Aorta (tissue), 5 donors: Measurements from ENCODE around the gene ELAC1. TPM values are rescaled to one million over a fixed set of nuclear protein-coding genes. Genes with fewer than 3 reads are reported as not detected.
"Not testable (repeated sequence)": the region's sequence is repeated elsewhere in the genome, so short reads cannot be mapped to it uniquely, and the experiment has no call there.

Experiments used
- ATAC-seq: fragments of 200-7000 bp; cut with Tn5 transposase; one replicate; pipeline ENCODE4 v1.9.1; 2022; ENCODE audit warnings: moderate library complexity; ENCODE audit not compliant: low FRiP score
- DNase-seq, 2 donors: peaks; one replicate each; pipeline ENCODE4 v3.0.0-alpha.2; 2020
- H3K27ac ChIP-seq, 2 donors: one replicate each; pipeline ENCODE4 v1.5.1; 2013; ENCODE audit warnings: low read length in 2 of 2, mild to moderate bottlenecking in 2 of 2, moderate library complexity in 2 of 2, control low read depth in 1 of 2, inconsistent platforms in 1 of 2, low read depth in 1 of 2
- H3K27me3 ChIP-seq, 2 donors: one replicate each; pipeline ENCODE4 v1.6.1; 2013; ENCODE audit warnings: control low read depth in 1 of 2, low read length in 1 of 2, mild to moderate bottlenecking in 1 of 2, moderate library complexity in 1 of 2; ENCODE audit not compliant: insufficient read depth in 2 of 2, control insufficient read depth in 1 of 2
- H3K36me3 ChIP-seq, 2 donors: one replicate each; pipeline ENCODE4 v1.6.1; 2013; ENCODE audit warnings: control low read depth in 1 of 2, low read length in 1 of 2, mild to moderate bottlenecking in 1 of 2; ENCODE audit not compliant: insufficient read depth in 2 of 2, control insufficient read depth in 1 of 2
- H3K4me1 ChIP-seq, 2 donors: one replicate each; pipeline ENCODE4 v1.6.1; 2013; ENCODE audit warnings: low read length in 2 of 2, control low read depth in 1 of 2, mild to moderate bottlenecking in 1 of 2, moderate library complexity in 1 of 2; ENCODE audit not compliant: insufficient read depth in 2 of 2, control insufficient read depth in 1 of 2
- H3K4me3 ChIP-seq, 2 donors: one replicate each; pipeline ENCODE4 v1.5.1; 2013; ENCODE audit warnings: low read length in 2 of 2, control low read depth in 1 of 2, mild to moderate bottlenecking in 1 of 2
- H3K9me3 ChIP-seq: one replicate; pipeline ENCODE4 v1.6.1; 2013; ENCODE audit warnings: mild to moderate bottlenecking, low read length; ENCODE audit not compliant: control insufficient read depth
- WGBS, 2 donors: extraction: QIAGEN DNeasy Blood & Tissue Kit; methylation state at CpG; one replicate each; pipeline ENCODE4 v1.1.7; 2013; 5-methylcytosine and 5-hydroxymethylcytosine counted together
- intact Hi-C, 2 donors: fragments of 100-400 bp; cut with DNase I; formaldehyde crosslinking; loops; one replicate each; pipeline versions ENCODE4 v1.14.2 to v1.15.0; 2022
- polyA plus RNA-seq, 2 donors: library from polyadenylated mRNA; stranded (reverse); fragments of 200-250 nt; gene quantifications; one replicate each; pipeline ENCODE4 v1.2.3, GENCODE V29; 2013
- total RNA-seq, 2 donors: library from RNA; stranded (reverse); fragmentation: NEBNext Ultra II Directional; extraction: Animal tissue kit (Norgen Biotek cat#: 25700); gene quantifications; one replicate each; pipeline ENCODE4 v1.2.1, GENCODE V29; 2021
- donor health status: healthy with polysubstance abuse.
- donor health status: Bipolar disorder and iron deficiency.
- donor health status: DM: no; HTN: no; CAD: no.
- donor health status: DM: no; HTN: no; CAD: no.
- donor health status: DM: yes; HTN: yes; CAD: no.

ELAC1 gene
- total and polyA plus RNA-seq, 4 donors, result 5.1 to 9.4 (median 8.1) TPM

DNA sequence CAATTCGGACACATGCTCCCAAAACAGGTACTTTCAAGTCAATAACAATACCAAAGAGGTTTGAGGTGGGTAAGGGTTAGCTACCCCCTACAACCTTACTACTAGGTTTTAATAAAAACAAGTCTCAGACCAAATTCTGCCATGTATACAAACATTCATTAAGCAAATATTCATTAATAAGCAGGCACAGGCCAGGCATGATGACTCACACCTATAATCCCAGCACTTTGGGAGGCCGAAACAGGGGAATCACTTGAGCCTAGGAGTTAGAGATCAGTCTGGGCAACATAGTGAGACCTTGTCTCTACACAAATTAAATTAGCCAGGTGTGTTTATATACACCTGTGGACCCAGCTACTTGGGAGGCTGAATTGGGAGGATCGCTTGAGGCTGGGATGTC is 11.7 kb upstream of the ELAC1 start:
- Histone ChIP-seq H3K9me3 (no peaks in the 10 kb centered on the region), H3K36me3 (no peaks in the 10 kb centered on the region), H3K4me1 (no peaks in the 10 kb centered on the region), H3K27me3 (no peaks in the 10 kb centered on the region), H3K27ac (no peak overlapping the region), H3K4me3 (no peak overlapping the region)
- WGBS, 2 donors, result 96 to 98% methylated on average over 3 of the region's 3 CpGs
- intact Hi-C loops, result no loop called here
- no peak for ATAC-seq
- DNase-seq, result no peak

DNA sequence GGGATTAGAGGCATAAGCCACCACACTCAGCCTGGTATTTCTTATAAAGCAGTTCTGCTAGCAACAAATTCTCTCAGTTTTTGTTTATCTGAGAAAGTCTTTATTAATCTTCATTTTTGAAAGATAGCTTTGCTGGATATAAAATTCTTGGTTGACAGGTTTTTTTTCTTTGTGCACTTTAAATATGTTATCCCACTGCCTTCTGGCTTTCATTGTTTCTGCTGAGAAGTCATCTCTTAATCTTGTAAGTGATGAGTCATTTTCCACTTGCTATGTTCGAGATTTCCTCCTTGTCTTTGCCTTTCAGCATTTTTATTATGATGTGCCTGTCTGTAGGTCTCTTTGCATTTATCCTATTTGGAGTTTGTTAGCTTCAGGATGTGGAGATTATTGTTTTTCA is 5.9 kb upstream of the ELAC1 start:
- 73 to 77% methylated on average over 1 of the region's 1 CpG for WGBS, 2 donors
- Histone ChIP-seq H3K4me1 (no peaks in the 10 kb centered on the region), H3K36me3 (no peaks in the 10 kb centered on the region), H3K27ac (no peak overlapping the region), H3K4me3 (no peak overlapping the region), H3K27me3 (no peaks in the 10 kb centered on the region), H3K9me3 (no peaks in the 10 kb centered on the region)
- no peak for DNase-seq
- intact Hi-C loops, result no loop called here
- ATAC-seq, result no peak

- no peak overlapping the region for H3K27ac ChIP-seq
- no peaks in the 10 kb centered on the region for H3K27me3 ChIP-seq
- intact Hi-C loops, result loop anchor here (5.0 kb wide), 2 partner anchors 63 to 83 kb away; partner anchors contain the start of gene SMAD4 (in 1 of the 2)
- 81 to 85% methylated on average over 5 of the region's 5 CpGs for WGBS, 2 donors
- no peaks in the 10 kb centered on the region for H3K9me3 ChIP-seq
- H3K36me3 ChIP-seq, result no peaks in the 10 kb centered on the region
- ATAC-seq (no peak), DNase-seq (no peak)
- no peak overlapping the region for H3K4me3 ChIP-seq
- peaks cover 0 to 7% of the 10 kb centered on the region in 2 donors for H3K4me1 ChIP-seq
These were observed 1.6 kb downstream of the ELAC1 start for GRCh38 chr18:50969448-50969847.

DNA sequence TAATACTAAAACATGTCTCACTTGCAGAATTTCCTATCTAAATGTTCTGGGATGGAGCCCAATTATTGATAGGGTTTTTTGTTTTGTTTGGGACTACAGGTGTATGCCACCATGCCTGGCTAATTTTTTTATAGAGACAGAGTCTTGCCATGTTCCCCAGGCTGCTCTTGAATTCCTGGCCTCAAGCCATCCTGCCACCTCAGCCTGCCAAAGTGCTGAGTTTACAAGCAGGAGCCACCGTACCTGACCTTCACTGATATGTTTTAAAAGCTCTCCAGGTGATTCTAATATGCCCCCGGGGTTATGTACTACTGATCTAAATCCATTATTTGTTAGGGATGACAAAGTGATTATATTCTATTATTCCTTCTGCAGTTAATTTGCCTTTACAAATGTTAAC is 2.2 kb downstream of the ELAC1 start:
- DNase-seq (no peak), ATAC-seq (no peak)
- intact Hi-C loops, result no loop called here
- Histone ChIP-seq H3K4me3 (no peak overlapping the region), H3K4me1 (peaks cover 0 to 7% of the 10 kb centered on the region in 2 donors), H3K27me3 (no peaks in the 10 kb centered on the region), H3K36me3 (peaks cover 0 to 2% of the 10 kb centered on the region in 2 donors), H3K9me3 (no peaks in the 10 kb centered on the region), H3K27ac (no peak overlapping the region)
- WGBS, 2 donors, result 35 to 44% methylated on average over 2 of the region's 2 CpGs

GRCh38 chr18:50972404-50972803 is 4.6 kb downstream of the ELAC1 start:
- ATAC-seq, intact Hi-C loops, H3K9me3 ChIP-seq, DNase-seq, H3K4me3 ChIP-seq, H3K4me1 ChIP-seq, H3K27me3 ChIP-seq, H3K36me3 ChIP-seq, H3K27ac ChIP-seq: not testable (repeated sequence)
- 77 to 85% methylated on average over 5 of the region's 5 CpGs for WGBS, 2 donors

DNA sequence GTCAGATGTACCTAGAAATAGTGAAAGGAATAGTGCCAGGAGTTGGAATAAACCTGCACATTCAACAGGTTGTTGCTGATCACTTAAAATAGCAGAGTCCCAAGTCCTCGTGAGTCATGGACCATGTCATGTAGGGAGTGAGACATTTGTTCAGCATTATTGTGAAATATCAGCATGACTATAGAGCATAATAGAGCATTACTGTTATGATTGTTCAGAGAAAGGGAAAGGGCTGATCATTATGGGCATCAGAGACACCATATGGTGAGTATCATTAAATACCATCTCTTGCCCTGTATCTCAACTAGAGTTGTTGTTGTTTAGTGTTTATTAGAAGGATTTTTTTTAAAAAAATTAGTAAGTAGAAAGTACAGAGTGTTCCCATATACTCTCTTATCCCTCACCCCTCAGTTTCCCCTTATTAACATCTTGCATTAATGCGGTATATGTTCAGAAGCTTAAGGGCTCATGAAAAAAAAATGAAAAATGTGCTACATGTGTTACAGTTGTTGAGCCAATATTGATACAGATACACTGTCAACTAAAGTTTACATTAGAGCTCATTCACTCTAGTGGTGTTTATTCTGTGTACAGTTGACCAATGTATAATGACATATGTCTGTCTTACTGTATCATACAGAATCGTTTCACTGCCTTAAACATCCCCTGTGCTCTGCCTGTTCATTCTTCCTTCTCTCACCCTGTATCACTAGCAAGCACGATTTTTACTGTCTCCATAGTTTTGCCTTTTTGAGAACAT is 5.7 kb downstream of the ELAC1 start:
- no peak for DNase-seq
- ATAC-seq, result no peak
- Histone ChIP-seq H3K4me1 (peaks cover 0 to 7% of the 10 kb centered on the region in 2 donors), H3K27ac (no peak overlapping the region), H3K36me3 (peaks cover 0 to 4% of the 10 kb centered on the region in 2 donors), H3K4me3 (no peak overlapping the region), H3K9me3 (no peaks in the 10 kb centered on the region), H3K27me3 (no peaks in the 10 kb centered on the region)
- intact Hi-C loops, result no loop called here
- 78 to 82% methylated on average over 4 of the region's 4 CpGs for WGBS, 2 donors

- ATAC-seq (no peak), DNase-seq (no peak)
- no peak overlapping the region for H3K4me3 ChIP-seq
- no peaks in the 10 kb centered on the region for H3K4me1 ChIP-seq
- no peak overlapping the region for H3K27ac ChIP-seq
- H3K9me3 ChIP-seq, result no peaks in the 10 kb centered on the region
- H3K27me3 ChIP-seq, result no peaks in the 10 kb centered on the region
- 81 to 95% methylated on average over 5 of the region's 5 CpGs for WGBS, 2 donors
- intact Hi-C loops, result no loop called here
- H3K36me3 ChIP-seq, result peaks cover 0 to 7% of the 10 kb centered on the region in 2 donors
These were observed 9.4 kb downstream of the ELAC1 start for GRCh38 chr18:50977037-50977760.

DNA sequence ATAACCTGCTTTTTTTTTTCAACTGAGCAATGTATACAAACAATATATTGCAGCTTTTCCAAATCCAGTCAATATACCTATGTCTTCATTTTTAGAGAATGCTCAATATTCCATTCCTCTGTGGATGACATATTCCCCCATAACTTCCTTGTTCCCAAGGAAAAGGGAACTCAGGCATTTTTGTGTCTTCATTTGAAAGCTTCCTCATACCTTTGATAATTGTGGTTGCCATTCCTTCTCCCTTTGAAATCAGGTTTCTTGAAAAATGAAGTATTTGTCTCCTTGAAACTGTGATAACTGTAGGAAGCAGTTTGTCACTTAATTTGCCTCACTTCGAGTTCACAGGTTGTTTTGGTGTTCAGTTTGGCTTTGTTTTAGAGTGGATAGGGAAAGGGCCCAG is 13.5 kb downstream of the ELAC1 start:
- H3K36me3 ChIP-seq, result peaks cover 3 to 4% of the 10 kb centered on the region in 2 donors
- intact Hi-C loops, result no loop called here

More for the DNA sequence above, 13.5 kb downstream of the ELAC1 start:
- H3K27me3 ChIP-seq, result no peaks in the 10 kb centered on the region
- H3K4me3 ChIP-seq, result no peak overlapping the region
- H3K27ac ChIP-seq, result no peak overlapping the region
- DNase-seq (no peak), ATAC-seq (no peak)
- WGBS, 2 donors, result 76 to 83% methylated on average over 1 of the region's 1 CpG
- H3K9me3 ChIP-seq, result no peaks in the 10 kb centered on the region
- H3K4me1 ChIP-seq, result no peaks in the 10 kb centered on the region
